Smooth muscle cell (in vitro differentiated cells): ENCODE results near the gene TXNIP. TPM values are rescaled to one million over a fixed set of nuclear protein-coding genes. Genes with fewer than 3 reads are reported as not detected.

Experiments used
- DNase-seq: peaks from one replicate; lab custom pipeline; 2025; ENCODE audit not compliant: unreplicated experiment; lab: John Stamatoyannopoulos, UW
- H2AFZ ChIP-seq: fragments of 200-600 bp; sonication (generic); 2 replicates; pipeline ENCODE4 v1.6.0; 2016; ENCODE audit warnings: antibody characterized with exemption, low read depth, mild to moderate bottlenecking
- H3F3A ChIP-seq: fragments of 200-600 bp; sonication (generic); 2 replicates; pipeline ENCODE4 v1.6.0; 2017; ENCODE audit warnings: antibody characterized with exemption, low read depth
- H3K27ac ChIP-seq: fragments of 200-600 bp; sonication (generic); 2 replicates; pipeline ENCODE4 v1.5.1; 2016; ENCODE audit warnings: low read depth, mild to moderate bottlenecking
- H3K27me3 ChIP-seq: fragments of 200-600 bp; sonication (generic); 2 replicates; pipeline ENCODE4 v1.6.1; 2016; ENCODE audit warnings: low read depth, mild to moderate bottlenecking
- H3K36me3 ChIP-seq: fragments of 200-600 bp; sonication (generic); 2 replicates; pipeline ENCODE4 v1.5.1; 2016; ENCODE audit warnings: low read depth
- H3K4me1 ChIP-seq: fragments of 200-600 bp; sonication (generic); 2 replicates; pipeline ENCODE4 v1.5.1; 2016; ENCODE audit warnings: low read depth
- H3K4me2 ChIP-seq: fragments of 200-600 bp; sonication (generic); 2 replicates; pipeline ENCODE4 v1.6.0; 2016; ENCODE audit warnings: mild to moderate bottlenecking
- H3K4me3 ChIP-seq: fragments of 200-600 bp; sonication (generic); 2 replicates; pipeline ENCODE4 v1.5.1; 2016; ENCODE audit warnings: mild to moderate bottlenecking
- H3K79me2 ChIP-seq: fragments of 200-600 bp; sonication (generic); 2 replicates; pipeline ENCODE4 v1.6.0; 2016; ENCODE audit warnings: low read depth, mild to moderate bottlenecking
- H3K9ac ChIP-seq: fragments of 200-600 bp; sonication (generic); 2 replicates; pipeline ENCODE4 v1.6.0; 2016; ENCODE audit warnings: low read depth
- H3K9me3 ChIP-seq: fragments of 200-600 bp; sonication (generic); replicated peaks from 2 replicates; pipeline ENCODE4 v1.5.1; 2016; ENCODE audit warnings: low read depth
- H4K20me1 ChIP-seq: fragments of 200-600 bp; sonication (generic); 2 replicates; pipeline ENCODE4 v1.6.0; 2016; ENCODE audit warnings: low read depth
- CTCF ChIP-seq: fragments of 200-600 bp; sonication (generic); IDR thresholded peaks from 2 replicates; pipeline ENCODE4 v1.5.1; 2017; ENCODE audit warnings: borderline replicate concordance, mild to moderate bottlenecking, antibody characterized with exemption; ENCODE audit not compliant: insufficient read depth, poor library complexity, severe bottlenecking
- WGBS: methylation state at CpG from one replicate; pipeline ENCODE4 v1.1.7; 2016; ENCODE audit warnings: low lambda C conversion rate; 5-methylcytosine and 5-hydroxymethylcytosine counted together
- polyA plus RNA-seq: library from polyadenylated mRNA; unstranded; fragments of >200 nt; fragmentation: Nextera tagmentation; extraction: Ambion mirVana; gene quantifications from 2 replicates; pipeline ENCODE4 v1.2.1, GENCODE V29; 2016
- total RNA-seq: library from RNA; depleted of rRNA; stranded (reverse); fragments of >200 nt; gene quantifications from 2 replicates; pipeline ENCODE4 v1.2.3, GENCODE V29; 2014

The TXNIP gene
- total and polyA plus RNA-seq, 2 experiments from 2014 or later, result 206 to 384 TPM

DNA sequence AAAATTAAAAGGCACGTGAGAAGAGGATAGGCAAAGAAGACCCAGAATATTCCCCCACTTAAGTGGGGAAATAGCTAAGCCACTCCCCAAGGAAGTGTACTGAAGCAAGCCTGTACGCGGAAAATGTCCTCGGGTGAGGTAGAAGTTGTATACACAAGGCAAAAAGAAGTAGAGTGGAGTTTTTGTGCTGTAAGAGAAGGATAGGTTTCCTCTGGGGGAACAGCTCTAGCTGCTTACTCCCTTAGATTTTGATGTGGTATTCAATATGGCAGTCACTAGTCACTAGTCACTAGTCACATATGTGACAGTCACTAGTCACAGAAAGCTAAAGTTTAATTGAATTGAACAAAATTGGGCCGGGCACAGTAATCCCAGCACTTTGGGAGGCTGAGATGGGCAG is 7.6 kb downstream of the TXNIP start:
- Histone ChIP-seq H3K9me3 (no peaks in the 10 kb centered on the region), H2AFZ (no peak overlapping the region), H3K36me3 (no peaks in the 10 kb centered on the region), H3K4me3 (no peak overlapping the region), H3K4me2 (no peak overlapping the region), H4K20me1 (peaks cover 29% of the 10 kb centered on the region), H3F3A (peaks cover 24% of the 10 kb centered on the region), H3K79me2 (peaks cover 15% of the 10 kb centered on the region), H3K9ac (no peak overlapping the region), H3K4me1 (peaks cover 25% of the 10 kb centered on the region), H3K27me3 (no peaks in the 10 kb centered on the region), H3K27ac (peak overlapping the region; percentile 20)
- no peak for TF ChIP-seq CTCF
- no peak for DNase-seq
- WGBS, result 83% methylated on average over 5 of the region's 5 CpGs

- Histone ChIP-seq H2AFZ (no peak overlapping the region), H3K36me3 (no peaks in the 10 kb centered on the region), H3K4me3 (no peak overlapping the region), H3K9ac (no peak overlapping the region), H4K20me1 (peaks cover 21% of the 10 kb centered on the region), H3K9me3 (no peaks in the 10 kb centered on the region), H3K4me1 (peaks cover 17% of the 10 kb centered on the region), H3K4me2 (no peak overlapping the region), H3K27me3 (no peaks in the 10 kb centered on the region), H3F3A (peaks cover 15% of the 10 kb centered on the region), H3K79me2 (peaks cover 6% of the 10 kb centered on the region), H3K27ac (no peak overlapping the region)
- TF ChIP-seq CTCF, result no peak
- WGBS, result 93% methylated on average over 1 of the region's 1 CpG
- no peak for DNase-seq
Observed at GRCh38 chr1:145987926-145988325, 8.5 kb downstream of the TXNIP start.

DNA sequence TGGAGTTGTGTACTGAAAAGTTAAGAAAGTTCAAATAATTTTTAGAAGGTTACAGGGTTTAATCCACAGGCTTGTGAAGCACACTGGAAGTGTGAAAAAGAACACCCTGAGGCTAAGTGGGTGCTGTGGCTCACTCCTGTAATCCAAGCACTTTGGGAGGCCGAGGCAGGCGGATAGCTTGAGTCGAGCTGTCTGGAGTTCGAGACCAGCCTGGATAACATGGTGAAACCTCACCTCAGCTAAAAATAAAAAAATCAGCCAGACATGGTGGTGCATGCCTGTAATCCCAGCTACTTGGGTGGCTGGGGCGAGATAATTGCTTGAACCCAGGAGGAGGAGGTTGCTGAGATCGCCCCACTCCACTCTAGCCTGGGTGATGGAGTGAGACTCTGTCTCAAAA is 9.8 kb downstream of the TXNIP start:
- no peaks in the 10 kb centered on the region for H3K9me3 ChIP-seq
- no peak overlapping the region for H3K9ac ChIP-seq
- H3K4me2 ChIP-seq, result peak overlapping the region; percentile 56
- peaks cover 7% of the 10 kb centered on the region for H4K20me1 ChIP-seq
- peaks cover 7% of the 10 kb centered on the region for H3F3A ChIP-seq
- no peaks in the 10 kb centered on the region for H3K79me2 ChIP-seq
- no peak overlapping the region for H2AFZ ChIP-seq
- 84% methylated on average over 6 of the region's 6 CpGs for WGBS
- H3K27ac ChIP-seq, result peak overlapping the region; percentile 86
- no peaks in the 10 kb centered on the region for H3K27me3 ChIP-seq
- no peak overlapping the region for H3K4me3 ChIP-seq
- no peak for DNase-seq
- no peak for TF ChIP-seq CTCF
- H3K36me3 ChIP-seq, result no peaks in the 10 kb centered on the region
- H3K4me1 ChIP-seq, result peaks cover 16% of the 10 kb centered on the region
